ENCODE results near the gene ANKRD65. TPM values are rescaled to one million over a fixed set of nuclear protein-coding genes. Genes with fewer than 3 reads are reported as not detected.

Gene ANKRD65
- total and polyA plus RNA-seq, 2 donors (not counting 3 experiments of a cell fraction or from before 2014, with no cell fraction given) = 0.15 to 0.38 TPM

DNA sequence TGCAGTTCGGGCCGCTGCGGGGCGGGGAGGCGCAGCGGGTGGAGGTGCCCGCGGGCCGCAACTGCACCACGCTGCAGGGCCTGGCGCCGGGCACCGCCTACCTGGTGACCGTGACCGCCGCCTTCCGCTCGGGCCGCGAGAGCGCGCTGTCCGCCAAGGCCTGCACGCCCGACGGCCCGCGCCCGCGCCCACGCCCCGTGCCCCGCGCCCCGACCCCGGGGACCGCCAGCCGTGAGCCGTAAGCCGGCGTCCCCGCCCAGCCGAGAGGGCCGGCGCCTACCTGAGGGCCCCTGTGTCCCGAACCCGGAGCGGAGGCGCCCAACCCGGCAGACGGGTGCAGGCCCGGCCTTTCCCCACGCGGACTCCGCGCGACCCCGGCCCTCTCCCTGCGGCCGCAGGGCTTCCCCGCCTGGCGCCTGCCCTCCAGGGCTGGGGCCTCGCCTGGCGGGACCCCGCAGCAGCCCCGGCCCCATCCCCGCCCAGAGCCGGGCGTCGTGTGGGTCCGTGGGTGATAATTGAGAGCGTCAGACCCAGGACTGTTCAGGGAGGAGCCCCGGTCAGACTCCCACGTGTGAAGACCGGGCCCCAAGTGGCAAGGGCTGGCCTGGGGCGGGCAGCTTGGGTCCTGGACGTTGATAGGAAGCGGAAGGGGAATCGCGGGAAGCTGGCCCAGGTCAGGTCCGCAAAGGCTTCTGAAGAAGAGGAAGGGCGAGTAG lies 18.6 kb upstream of the ANKRD65 start:
- Histone ChIP-seq H3K27ac (ENCODE audit: insufficient read depth, low read depth, low read length) (no peak overlapping the region), H3K9ac (replicated peaks; ENCODE audit: extremely low read depth, insufficient read depth, low read length) (no peak overlapping the region), H3K27me3 (ENCODE audit: control insufficient read depth in 2 of 2, insufficient read depth in 2 of 2, low read length in 2 of 2) (no peaks in the 10 kb centered on the region), H3K4me2 (ENCODE audit: insufficient read depth, low read length) (no peak overlapping the region), H3K4me3 (replicated peaks in 1 of 3; ENCODE audit: insufficient read depth in 1 of 3, low read depth in 1 of 3, low read length in 3 of 3) (no peak overlapping the region), H3K9me1 (replicated peaks; ENCODE audit: control insufficient read depth, extremely low read depth, insufficient read depth, low read length) (no peaks in the 10 kb centered on the region), H4K20me1 (replicated peaks; ENCODE audit: control insufficient read depth, extremely low read depth, insufficient read depth, low read length) (no peaks in the 10 kb centered on the region), H3K4me1 (ENCODE audit: control insufficient read depth, extremely low read depth, insufficient read depth, low read length) (peaks cover 2% of the 10 kb centered on the region), H2AFZ (ENCODE audit: low read depth, low read length) (no peak overlapping the region), H3K79me2 (ENCODE audit: control insufficient read depth, insufficient read depth, low read length) (no peaks in the 10 kb centered on the region), H3K9me3 (replicated peaks; ENCODE audit: control insufficient read depth, insufficient read depth, low read length) (no peaks in the 10 kb centered on the region), H3K36me3 (ENCODE audit: control insufficient read depth in 2 of 2, extremely low read depth in 1 of 2, insufficient read depth in 2 of 2, low read length in 2 of 2) (no peaks in the 10 kb centered on the region)
- DNase-seq (ENCODE audit: low read depth, low spot score) (no peak), FAIRE-seq (no peak)
- POLR2A ChIA-PET = no interaction called here
- TF ChIP-seq POLR2AphosphoS5 (IDR thresholded peaks at IDR 0.05; ENCODE audit: insufficient read depth, low read depth, low read length) (no peak), GATA2 (IDR thresholded peaks at IDR 0.05; ENCODE audit: insufficient read depth, insufficient read length, low read depth, low read length) (no peak), MYC (IDR thresholded peaks at IDR 0.05; ENCODE audit: low read depth, low read length) (no peak), POLR2A (IDR thresholded peaks at IDR 0.05; ENCODE audit: low read depth, low read length) (no peak), FOS (IDR thresholded peaks at IDR 0.05; ENCODE audit: borderline replicate concordance, insufficient read depth, low read length) (no peak), JUN (IDR thresholded peaks at IDR 0.05; ENCODE audit: borderline replicate concordance, insufficient read depth, insufficient read length, low read depth) (no peak), EZH2 (IDR thresholded peaks at IDR 0.05; ENCODE audit: borderline replicate concordance, low read depth, low read length, severe bottlenecking) (no peak)
- TF ChIP-seq, protein P1, sequence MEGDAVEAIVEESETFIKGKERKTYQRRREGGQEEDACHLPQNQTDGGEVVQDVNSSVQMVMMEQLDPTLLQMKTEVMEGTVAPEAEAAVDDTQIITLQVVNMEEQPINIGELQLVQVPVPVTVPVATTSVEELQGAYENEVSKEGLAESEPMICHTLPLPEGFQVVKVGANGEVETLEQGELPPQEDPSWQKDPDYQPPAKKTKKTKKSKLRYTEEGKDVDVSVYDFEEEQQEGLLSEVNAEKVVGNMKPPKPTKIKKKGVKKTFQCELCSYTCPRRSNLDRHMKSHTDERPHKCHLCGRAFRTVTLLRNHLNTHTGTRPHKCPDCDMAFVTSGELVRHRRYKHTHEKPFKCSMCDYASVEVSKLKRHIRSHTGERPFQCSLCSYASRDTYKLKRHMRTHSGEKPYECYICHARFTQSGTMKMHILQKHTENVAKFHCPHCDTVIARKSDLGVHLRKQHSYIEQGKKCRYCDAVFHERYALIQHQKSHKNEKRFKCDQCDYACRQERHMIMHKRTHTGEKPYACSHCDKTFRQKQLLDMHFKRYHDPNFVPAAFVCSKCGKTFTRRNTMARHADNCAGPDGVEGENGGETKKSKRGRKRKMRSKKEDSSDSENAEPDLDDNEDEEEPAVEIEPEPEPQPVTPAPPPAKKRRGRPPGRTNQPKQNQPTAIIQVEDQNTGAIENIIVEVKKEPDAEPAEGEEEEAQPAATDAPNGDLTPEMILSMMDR (IDR thresholded peaks at IDR 0.05; ENCODE audit: extremely low read depth in 1 of 2, insufficient read depth in 1 of 2, low read depth in 1 of 2, low read length in 2 of 2) = no peak
- TF ChIP-seq, protein P2, sequence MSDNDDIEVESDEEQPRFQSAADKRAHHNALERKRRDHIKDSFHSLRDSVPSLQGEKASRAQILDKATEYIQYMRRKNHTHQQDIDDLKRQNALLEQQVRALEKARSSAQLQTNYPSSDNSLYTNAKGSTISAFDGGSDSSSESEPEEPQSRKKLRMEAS (IDR thresholded peaks at IDR 0.05; ENCODE audit: insufficient read depth, insufficient read length) = no peak
- intact Hi-C loops (cut with micrococcal nuclease) (loop anchor here (2.0 kb wide), 1 partner anchor 65 kb away; the partner anchor contains the start of gene AURKAIP1), dilution Hi-C loops (cut with MboI; ENCODE audit: extremely low pct_ligation_motif_present, low sequenced_read_pairs) (no loop called here)
- no TSS peak for BruUV-seq (replicated peaks)
- CTCF ChIA-PET = interaction anchor here (1.1 to 4.4 kb wide), 7 partner anchors 9 to 64 kb away, joined by 3 to 31 read pairs (median 13); partner anchors contain the start of genes ANKRD65, AURKAIP1, CCNL2 and MRPL20
